ENCODE results near the gene NFATC1. TPM values are rescaled to one million over a fixed set of nuclear protein-coding genes. Genes with fewer than 3 reads are reported as not detected.

Gene NFATC1
- polyA plus RNA-seq, 3 donors = 6.0 to 6.4 (median 6.1) TPM

- no peak for DNase-seq (ENCODE audit: low read depth in 3 of 3, low spot score in 2 of 3)
Measured at GRCh38 chr18:79483971-79484491, 88.3 kb downstream of the NFATC1 start.

- no peak for DNase-seq (ENCODE audit: low read depth in 3 of 3, low spot score in 2 of 3)
Measured at GRCh38 chr18:79484661-79485621, 89.2 kb downstream of the NFATC1 start.

GRCh38 chr18:79485788-79486355, 90.1 kb downstream of the NFATC1 start:
- no peak for DNase-seq (ENCODE audit: low read depth in 3 of 3, low spot score in 2 of 3)

GRCh38 chr18:79486356-79487182, 90.8 kb downstream of the NFATC1 start:
- DNase-seq (ENCODE audit: low read depth in 3 of 3, low spot score in 2 of 3) = no peak

GRCh38 chr18:79487183-79487800, 91.6 kb downstream of the NFATC1 start:
- DNase-seq (ENCODE audit: low read depth in 3 of 3, low spot score in 2 of 3) = no peak

GRCh38 chr18:79487801-79488201, 92.1 kb downstream of the NFATC1 start:
- DNase-seq (ENCODE audit: low read depth in 3 of 3, low spot score in 2 of 3) = no peak

- DNase-seq (ENCODE audit: low read depth in 3 of 3, low spot score in 2 of 3) = no peak
Measured at GRCh38 chr18:79488311-79489050, 92.8 kb downstream of the NFATC1 start.

GRCh38 chr18:79489051-79489898, 93.5 kb downstream of the NFATC1 start:
- no peak for DNase-seq (ENCODE audit: low read depth in 3 of 3, low spot score in 2 of 3)

GRCh38 chr18:79489899-79490625, 94.3 kb downstream of the NFATC1 start:
- DNase-seq (ENCODE audit: low read depth in 3 of 3, low spot score in 2 of 3) = no peak

- DNase-seq (ENCODE audit: low read depth in 3 of 3, low spot score in 2 of 3) = no peak
Measured at GRCh38 chr18:79490626-79491041, 94.9 kb downstream of the NFATC1 start.

- no peak for DNase-seq (ENCODE audit: low read depth in 3 of 3, low spot score in 2 of 3)
Measured at GRCh38 chr18:79491081-79491551, 95.4 kb downstream of the NFATC1 start.

GRCh38 chr18:79493211-79493800, 97.6 kb downstream of the NFATC1 start:
- no peak for DNase-seq (ENCODE audit: low read depth in 3 of 3, low spot score in 2 of 3)

- no peak for DNase-seq (ENCODE audit: low read depth in 3 of 3, low spot score in 2 of 3)
Measured at GRCh38 chr18:79493801-79494211, 98.1 kb downstream of the NFATC1 start.

- no peak for DNase-seq (ENCODE audit: low read depth in 3 of 3, low spot score in 2 of 3)
Measured at GRCh38 chr18:79494936-79495335, 99.2 kb downstream of the NFATC1 start.

- no peak for DNase-seq (ENCODE audit: low read depth in 3 of 3, low spot score in 2 of 3)
Measured at GRCh38 chr18:79495591-79496071, 99.9 kb downstream of the NFATC1 start.

- DNase-seq (ENCODE audit: low read depth in 3 of 3, low spot score in 2 of 3) = no peak
Measured at GRCh38 chr18:79496237-79496977, 100.7 kb downstream of the NFATC1 start.

Measured in right renal cortex interstitium (tissue), 3 donors.